NCI-H2171 (cell line): ENCODE measurements around the gene BAG5.
"Not testable (repeated sequence)": the region's sequence is repeated elsewhere in the genome, so short reads cannot be mapped to it uniquely, and the experiment has no call there.

Source experiments
- DNase-seq: peaks from one replicate; lab custom pipeline; 2025; lab: John Stamatoyannopoulos, UW

The BAG5 gene

GRCh38 chr14:103522649-103523574 is 39.5 kb downstream of the BAG5 start, which contains the start of gene CKB:
TSS of gene CKB (minus strand) at chr14:103522830. CDS start at chr14:103522493, 337 bp downstream.
- DNase-seq, result peak; percentile 87

GRCh38 chr14:103521951-103522563 is 40.4 kb downstream of the BAG5 start:
- DNase-seq, result no peak

GRCh38 chr14:103521438-103521950 is 41.0 kb downstream of the BAG5 start:
- DNase-seq, result no peak

GRCh38 chr14:103520657-103521437 is 41.6 kb downstream of the BAG5 start:
- peak; percentile 90 for DNase-seq

GRCh38 chr14:103520269-103520656 is 42.2 kb downstream of the BAG5 start:
- no peak for DNase-seq

- DNase-seq, result no peak
These were observed 42.6 kb downstream of the BAG5 start for GRCh38 chr14:103519837-103520212.

GRCh38 chr14:103519043-103519836 is 43.2 kb downstream of the BAG5 start:
- no peak for DNase-seq

- DNase-seq, result peak; percentile 46
These were observed 43.9 kb downstream of the BAG5 start for GRCh38 chr14:103518422-103519042.

- no peak for DNase-seq
These were observed 44.6 kb downstream of the BAG5 start for GRCh38 chr14:103517721-103518421.

GRCh38 chr14:103517174-103517566 is 45.3 kb downstream of the BAG5 start:
- no peak for DNase-seq

- no peak for DNase-seq
These were observed 45.9 kb downstream of the BAG5 start for GRCh38 chr14:103516426-103517173.

GRCh38 chr14:103514596-103515421 is 47.6 kb downstream of the BAG5 start:
- DNase-seq, result no peak

- DNase-seq, result peak; percentile 98
These were observed 49.5 kb downstream of the BAG5 start for GRCh38 chr14:103512701-103513611.

- DNase-seq, result not testable (repeated sequence)
These were observed 50.3 kb downstream of the BAG5 start for GRCh38 chr14:103512180-103512579.

GRCh38 chr14:103510724-103511693 is 51.4 kb downstream of the BAG5 start:
- no peak for DNase-seq
